CD14-positive monocyte (primary cell): ENCODE measurements around the gene KEAP1. TPM values are rescaled to one million over a fixed set of nuclear protein-coding genes. Genes with fewer than 3 reads are reported as not detected.
"Not testable (repeated sequence)": the region's sequence is repeated elsewhere in the genome, so short reads cannot be mapped to it uniquely, and the experiment has no call there.

Experiments used
- DNase-seq, 3 donors: peaks; one replicate each; pipeline ENCODE4 v3.0.0-alpha.2; 2011 to 2022
- H2AFZ ChIP-seq: 2 replicates; pipeline ENCODE4 v1.6.0; 2012; ENCODE audit warnings: mild to moderate bottlenecking, low read depth, low read length, inconsistent platforms; ENCODE audit not compliant: insufficient read depth, poor library complexity, severe bottlenecking
- H3K27ac ChIP-seq, 2 donors: 1 replicate in 1 of 2; 2 replicates in 1 of 2; pipeline ENCODE4 v1.5.1; 2012 to 2013; ENCODE audit warnings: low read length in 2 of 2, control low read depth in 1 of 2, inconsistent platforms in 1 of 2, low read depth in 1 of 2, mild to moderate bottlenecking in 1 of 2
- H3K27me3 ChIP-seq, 2 donors: one replicate each; pipeline versions ENCODE4 v1.6.0 to v1.6.1; 2011 to 2013; ENCODE audit warnings: low read length in 2 of 2; ENCODE audit not compliant: control insufficient read depth in 2 of 2, insufficient read depth in 2 of 2
- H3K36me3 ChIP-seq, 2 donors: replicated peaks in 1 of 2; 1 replicate in 1 of 2; 2 replicates in 1 of 2; pipeline versions ENCODE4 v1.5.1 to v1.6.1; 2012 to 2013; ENCODE audit warnings: low read length in 2 of 2, control low read depth in 1 of 2, inconsistent platforms in 1 of 2, mild to moderate bottlenecking in 1 of 2; ENCODE audit not compliant: insufficient read depth in 2 of 2, control insufficient read depth in 1 of 2
- H3K4me1 ChIP-seq, 2 donors: 1 replicate in 1 of 2; 2 replicates in 1 of 2; pipeline versions ENCODE4 v1.5.1 to v1.6.1; 2012 to 2013; ENCODE audit warnings: low read length in 2 of 2, control low read depth in 1 of 2, inconsistent platforms in 1 of 2, mild to moderate bottlenecking in 1 of 2, moderate library complexity in 1 of 2; ENCODE audit not compliant: insufficient read depth in 2 of 2, control insufficient read depth in 1 of 2
- H3K4me2 ChIP-seq: replicated peaks from 2 replicates; pipeline ENCODE3; 2012; ENCODE audit warnings: low read length, moderate library complexity, mild to moderate bottlenecking; ENCODE audit not compliant: poor library complexity, severe bottlenecking; ENCODE audit errors: extremely low read depth
- H3K4me3 ChIP-seq, 3 experiments: fragments of 200-600 bp in 1 of 3; sonication (generic) in 1 of 3; replicated peaks in 1 of 3; 1 replicate in 2 of 3; 2 replicates in 1 of 3; pipeline ENCODE4 v1.5.1; 2011 to 2013; ENCODE audit warnings: low read length in 3 of 3, mild to moderate bottlenecking in 3 of 3, control low read depth in 2 of 3, low read depth in 2 of 3, inconsistent platforms in 1 of 3, moderate library complexity in 1 of 3
- H3K79me2 ChIP-seq: 2 replicates; pipeline ENCODE4 v1.6.0; 2012; ENCODE audit warnings: mild to moderate bottlenecking, control low read depth, inconsistent platforms, low read length, moderate library complexity; ENCODE audit not compliant: insufficient read depth
- H3K9ac ChIP-seq: 2 replicates; pipeline ENCODE4 v1.6.0; 2017; ENCODE audit warnings: low read length, mild to moderate bottlenecking; ENCODE audit not compliant: insufficient read depth, poor library complexity, severe bottlenecking
- H3K9me3 ChIP-seq, 2 donors: replicated peaks in 1 of 2; 1 replicate in 1 of 2; 2 replicates in 1 of 2; pipeline versions ENCODE4 v1.5.1 to v1.6.1; 2012 to 2013; ENCODE audit warnings: low read length in 2 of 2, control low read depth in 1 of 2; ENCODE audit not compliant: control insufficient read depth in 1 of 2, insufficient read depth in 1 of 2
- H4K20me1 ChIP-seq: 2 replicates; pipeline ENCODE4 v1.6.0; 2012; ENCODE audit warnings: mild to moderate bottlenecking, low read length, control low read depth, moderate library complexity; ENCODE audit not compliant: insufficient read depth
- H3K27ac Mint-ChIP-seq, 7 donors: one replicate each; pipeline ENCODE4 v1.8.0; 2020; ENCODE audit warnings: mild to moderate bottlenecking in 7 of 7, mixed read lengths in 7 of 7, moderate library complexity in 6 of 7, inconsistent platforms in 2 of 7
- H3K27me3 Mint-ChIP-seq, 3 donors: one replicate each; pipeline ENCODE4 v1.8.0; 2021 to 2022; ENCODE audit warnings: low read depth in 3 of 3, mild to moderate bottlenecking in 3 of 3, mixed read lengths in 3 of 3, moderate library complexity in 3 of 3, inconsistent platforms in 1 of 3
- H3K36me3 Mint-ChIP-seq, 2 donors: one replicate each; pipeline ENCODE4 v1.8.0; 2020; ENCODE audit warnings: mixed read lengths in 2 of 2, inconsistent platforms in 1 of 2, mild to moderate bottlenecking in 1 of 2
- H3K4me1 Mint-ChIP-seq: one replicate; pipeline ENCODE4 v1.8.0; 2020; ENCODE audit warnings: mild to moderate bottlenecking, mixed read lengths
- H3K4me3 Mint-ChIP-seq, 2 donors: one replicate each; pipeline ENCODE4 v1.8.0; 2020; ENCODE audit warnings: mild to moderate bottlenecking in 2 of 2, mixed read lengths in 2 of 2, moderate library complexity in 1 of 2
- H3K9me3 Mint-ChIP-seq, 7 donors: one replicate each; pipeline ENCODE4 v1.8.0; 2020 to 2022; ENCODE audit warnings: mixed read lengths in 7 of 7, mild to moderate bottlenecking in 6 of 7, moderate library complexity in 6 of 7, inconsistent platforms in 2 of 7
- WGBS: methylation state at CpG from one replicate; pipeline ENCODE4 v1.1.5; 2013; ENCODE audit warnings: missing lambda C conversion rate; ENCODE audit not compliant: insufficient coverage; 5-methylcytosine and 5-hydroxymethylcytosine counted together
- intact Hi-C, 2 donors: fragments of 100-400 bp; cut with micrococcal nuclease; formaldehyde crosslinking; loops; one replicate each; pipeline versions ENCODE4 v1.15.0 to v1.15.1; 2023
- polyA plus RNA-seq, 3 donors: library from polyadenylated mRNA; depleted of rRNA in 1 of 3; unstranded in 2 of 3; stranded (reverse) in 1 of 3; fragments of 300-500 nt in 2 of 3; fragments of >200 nt in 1 of 3; fragmentation: Illumina TruSeq in 2 of 3; gene quantifications; 1 replicate in 2 of 3; 2 replicates in 1 of 3; pipeline ENCODE4 v1.2.3, GENCODE V29; 2012 to 2021
- TF ChIP-seq, protein P1 (sequence below): fragments of 200-600 bp; IDR thresholded peaks from one replicate; pipeline ENCODE4 v1.8.0; 2022; ENCODE audit warnings: antibody characterized with exemption, mild to moderate bottlenecking

The KEAP1 gene
- polyA plus RNA-seq, 3 donors = 26.0 to 32.6 (median 26.1) TPM

DNA sequence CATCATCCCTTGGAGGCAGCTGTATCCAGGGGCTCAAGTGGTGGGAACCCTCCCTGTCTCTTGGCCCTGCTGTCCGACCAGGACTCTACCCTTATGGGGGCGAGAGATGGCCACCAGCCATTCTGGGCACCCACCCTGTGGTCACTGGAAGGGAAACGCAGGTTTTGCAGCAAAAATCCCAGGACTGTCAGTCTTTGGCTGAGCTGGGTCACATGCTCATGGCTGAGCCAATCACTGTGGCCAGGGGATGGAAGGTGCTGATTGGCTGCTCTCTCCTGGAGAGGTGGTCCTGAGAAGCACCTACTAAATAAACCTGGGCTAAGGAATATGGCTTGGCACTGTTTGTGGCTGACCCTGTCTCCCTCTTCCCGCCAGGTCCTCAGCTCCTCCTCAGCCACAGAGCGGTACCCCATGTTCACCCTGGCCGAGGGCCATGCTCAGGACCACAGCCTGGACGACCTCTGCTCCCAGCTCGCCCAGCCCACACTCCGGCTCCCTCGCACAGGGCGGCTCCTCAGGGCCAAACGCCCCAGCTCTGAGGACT is 49.4 kb upstream of the KEAP1 start:
- Histone ChIP-seq H3K4me1 (peaks cover 5 to 6% of the 10 kb centered on the region in 2 donors), H3K27me3 (no peaks in the 10 kb centered on the region), H3K36me3 (peaks cover 69 to 92% of the 10 kb centered on the region in 2 donors), H3K27ac (peak overlapping the region; percentile 0 to 12), H2AFZ (no peak overlapping the region), H3K9ac (no peak overlapping the region), H3K4me2 (no peak overlapping the region), H3K79me2 (peaks cover 6% of the 10 kb centered on the region), H4K20me1 (peaks cover 51% of the 10 kb centered on the region), H3K4me3 (no peak overlapping the region), H3K9me3 (peaks cover 0 to 4% of the 10 kb centered on the region in 2 donors)
- Mint-ChIP-seq H3K36me3 (peaks cover 65 to 89% of the 10 kb centered on the region in 2 donors), H3K27me3 (no peaks in the 10 kb centered on the region), H3K4me1 (peaks cover 15% of the 10 kb centered on the region), H3K27ac (peak overlapping the region in 1 of 7 donors; percentile 1), H3K9me3 (peaks cover 0 to 8% (median 1%) of the 10 kb centered on the region in 7 donors), H3K4me3 (no peak overlapping the region)
- DNase-seq = no peak
- intact Hi-C loops = no loop called here
- TF ChIP-seq, protein P1, sequence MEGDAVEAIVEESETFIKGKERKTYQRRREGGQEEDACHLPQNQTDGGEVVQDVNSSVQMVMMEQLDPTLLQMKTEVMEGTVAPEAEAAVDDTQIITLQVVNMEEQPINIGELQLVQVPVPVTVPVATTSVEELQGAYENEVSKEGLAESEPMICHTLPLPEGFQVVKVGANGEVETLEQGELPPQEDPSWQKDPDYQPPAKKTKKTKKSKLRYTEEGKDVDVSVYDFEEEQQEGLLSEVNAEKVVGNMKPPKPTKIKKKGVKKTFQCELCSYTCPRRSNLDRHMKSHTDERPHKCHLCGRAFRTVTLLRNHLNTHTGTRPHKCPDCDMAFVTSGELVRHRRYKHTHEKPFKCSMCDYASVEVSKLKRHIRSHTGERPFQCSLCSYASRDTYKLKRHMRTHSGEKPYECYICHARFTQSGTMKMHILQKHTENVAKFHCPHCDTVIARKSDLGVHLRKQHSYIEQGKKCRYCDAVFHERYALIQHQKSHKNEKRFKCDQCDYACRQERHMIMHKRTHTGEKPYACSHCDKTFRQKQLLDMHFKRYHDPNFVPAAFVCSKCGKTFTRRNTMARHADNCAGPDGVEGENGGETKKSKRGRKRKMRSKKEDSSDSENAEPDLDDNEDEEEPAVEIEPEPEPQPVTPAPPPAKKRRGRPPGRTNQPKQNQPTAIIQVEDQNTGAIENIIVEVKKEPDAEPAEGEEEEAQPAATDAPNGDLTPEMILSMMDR = no peak
- WGBS = 83% methylated on average over 7 of the region's 12 CpGs

DNA sequence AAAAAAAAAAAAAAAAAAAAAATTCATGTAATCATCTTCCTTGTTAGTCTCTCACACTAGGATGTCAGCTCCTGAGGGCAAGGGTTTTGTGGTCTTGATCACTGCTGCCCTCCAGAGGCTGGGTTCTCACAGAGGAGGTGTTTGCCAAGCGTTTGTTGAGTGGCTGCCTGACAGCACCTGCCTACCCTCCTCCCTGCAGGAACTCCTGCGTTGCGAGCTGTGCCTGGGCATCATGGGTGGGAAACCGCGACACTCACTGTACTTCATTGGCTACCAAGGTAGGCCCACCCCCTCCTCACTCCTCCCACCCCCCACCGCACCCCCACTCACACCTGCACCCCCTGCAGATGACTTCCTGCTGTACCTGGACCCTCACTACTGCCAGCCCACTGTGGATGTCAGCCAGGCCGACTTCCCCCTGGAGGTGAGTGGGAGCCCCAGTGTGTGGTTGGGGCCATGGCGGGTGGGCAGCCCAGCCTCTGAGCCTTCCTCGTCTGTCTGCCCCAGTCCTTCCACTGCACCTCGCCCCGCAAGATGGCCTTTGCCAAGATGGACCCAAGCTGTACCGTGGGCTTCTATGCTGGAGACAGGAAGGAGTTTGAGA is 48.6 kb upstream of the KEAP1 start:
- DNase-seq = no peak
- peaks cover 10% of the 10 kb centered on the region for H3K79me2 ChIP-seq
- TF ChIP-seq, protein P1 = no peak
- no peak overlapping the region for H3K4me3 ChIP-seq
- peaks cover 55% of the 10 kb centered on the region for H4K20me1 ChIP-seq
- Mint-ChIP-seq H3K9me3 (peaks cover 0 to 8% (median 1%) of the 10 kb centered on the region in 7 donors), H3K27me3 (no peaks in the 10 kb centered on the region), H3K4me3 (no peak overlapping the region), H3K27ac (peak overlapping the region in 2 of 7 donors; percentile 6 to 16), H3K36me3 (peaks cover 67 to 91% of the 10 kb centered on the region in 2 donors), H3K4me1 (peaks cover 15% of the 10 kb centered on the region)
- intact Hi-C loops = no loop called here
- H3K4me2 ChIP-seq = no peak overlapping the region
- H2AFZ ChIP-seq = no peak overlapping the region
- H3K9ac ChIP-seq = no peak overlapping the region
- H3K27ac ChIP-seq = no peak overlapping the region
- H3K9me3 ChIP-seq = peaks cover 0 to 4% of the 10 kb centered on the region in 2 donors
- H3K36me3 ChIP-seq = peaks cover 71 to 93% of the 10 kb centered on the region in 2 donors
- WGBS = 47% methylated on average over 5 of the region's 12 CpGs
- H3K4me1 ChIP-seq = peaks cover 5 to 6% of the 10 kb centered on the region in 2 donors
- H3K27me3 ChIP-seq = no peaks in the 10 kb centered on the region

DNA sequence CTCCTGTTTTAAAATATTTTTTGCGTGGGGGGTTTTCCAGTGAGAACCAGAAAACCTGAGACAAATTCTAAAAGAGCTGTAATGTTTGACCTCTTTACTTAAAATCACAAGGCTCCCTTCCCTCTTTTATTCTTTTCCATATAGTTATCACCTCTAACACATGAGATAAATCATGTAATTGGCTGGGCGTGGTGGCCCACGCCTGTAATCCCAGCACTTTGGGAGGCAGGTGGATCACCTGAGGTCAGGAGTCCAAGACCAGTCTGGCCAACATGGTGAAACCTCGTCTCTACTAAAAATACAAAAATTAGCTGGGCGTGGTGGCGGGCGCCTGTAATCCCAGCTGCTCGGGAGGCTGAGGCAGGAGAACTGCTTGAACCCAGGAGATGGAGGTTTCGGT is 47.9 kb upstream of the KEAP1 start:
- Histone ChIP-seq H4K20me1 (peaks cover 56% of the 10 kb centered on the region), H3K36me3 (peaks cover 72 to 91% of the 10 kb centered on the region in 2 donors), H3K79me2 (peaks cover 14% of the 10 kb centered on the region)
- H3K27me3 ChIP-seq, H3K9me3 Mint-ChIP-seq, DNase-seq, H3K4me2 ChIP-seq, H3K27ac ChIP-seq, H3K9ac ChIP-seq, intact Hi-C loops, H3K4me3 Mint-ChIP-seq, H3K4me1 ChIP-seq, H3K27me3 Mint-ChIP-seq, H3K4me3 ChIP-seq, H3K9me3 ChIP-seq, H2AFZ ChIP-seq: not testable (repeated sequence)
- Mint-ChIP-seq H3K4me1 (peaks cover 11% of the 10 kb centered on the region), H3K36me3 (peaks cover 66 to 87% of the 10 kb centered on the region in 2 donors), H3K27ac (peak overlapping the region in 2 of 7 donors; percentile 14 to 58)
- WGBS = 100% methylated on average over 2 of the region's 9 CpGs
